ENCODE data around the gene CGNL1.

The CGNL1 gene

DNA sequence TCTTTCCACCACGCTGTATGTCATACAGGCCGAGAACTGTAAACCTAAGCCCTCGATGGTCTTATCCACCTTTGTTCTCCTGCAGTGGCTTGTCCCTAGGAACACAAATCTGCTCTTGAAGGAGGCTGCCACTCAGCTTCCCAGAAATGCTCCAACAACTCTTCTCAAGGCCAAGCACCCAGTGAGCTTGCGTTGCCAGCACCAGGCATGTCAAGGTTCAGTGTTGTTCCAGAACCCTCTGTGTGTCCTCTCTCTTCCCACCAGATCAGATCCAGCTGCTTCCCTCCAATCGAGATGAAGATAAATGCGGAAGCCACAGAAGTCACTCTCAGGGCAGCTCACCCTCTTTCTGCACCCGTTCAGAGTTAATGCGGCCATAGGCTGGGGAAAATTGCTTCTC lies 204.1 kb downstream of the CGNL1 start:
- no peak overlapping the region for H3K4me3 ChIP-seq (ENCODE audit: low read length)
- DNase-seq (ENCODE audit: low read depth), result no peak
- TF ChIP-seq, protein P1, sequence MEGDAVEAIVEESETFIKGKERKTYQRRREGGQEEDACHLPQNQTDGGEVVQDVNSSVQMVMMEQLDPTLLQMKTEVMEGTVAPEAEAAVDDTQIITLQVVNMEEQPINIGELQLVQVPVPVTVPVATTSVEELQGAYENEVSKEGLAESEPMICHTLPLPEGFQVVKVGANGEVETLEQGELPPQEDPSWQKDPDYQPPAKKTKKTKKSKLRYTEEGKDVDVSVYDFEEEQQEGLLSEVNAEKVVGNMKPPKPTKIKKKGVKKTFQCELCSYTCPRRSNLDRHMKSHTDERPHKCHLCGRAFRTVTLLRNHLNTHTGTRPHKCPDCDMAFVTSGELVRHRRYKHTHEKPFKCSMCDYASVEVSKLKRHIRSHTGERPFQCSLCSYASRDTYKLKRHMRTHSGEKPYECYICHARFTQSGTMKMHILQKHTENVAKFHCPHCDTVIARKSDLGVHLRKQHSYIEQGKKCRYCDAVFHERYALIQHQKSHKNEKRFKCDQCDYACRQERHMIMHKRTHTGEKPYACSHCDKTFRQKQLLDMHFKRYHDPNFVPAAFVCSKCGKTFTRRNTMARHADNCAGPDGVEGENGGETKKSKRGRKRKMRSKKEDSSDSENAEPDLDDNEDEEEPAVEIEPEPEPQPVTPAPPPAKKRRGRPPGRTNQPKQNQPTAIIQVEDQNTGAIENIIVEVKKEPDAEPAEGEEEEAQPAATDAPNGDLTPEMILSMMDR (IDR thresholded peaks at IDR 0.05; ENCODE audit: insufficient read depth, low read depth, low read length, missing control alignments), result no peak

DNA sequence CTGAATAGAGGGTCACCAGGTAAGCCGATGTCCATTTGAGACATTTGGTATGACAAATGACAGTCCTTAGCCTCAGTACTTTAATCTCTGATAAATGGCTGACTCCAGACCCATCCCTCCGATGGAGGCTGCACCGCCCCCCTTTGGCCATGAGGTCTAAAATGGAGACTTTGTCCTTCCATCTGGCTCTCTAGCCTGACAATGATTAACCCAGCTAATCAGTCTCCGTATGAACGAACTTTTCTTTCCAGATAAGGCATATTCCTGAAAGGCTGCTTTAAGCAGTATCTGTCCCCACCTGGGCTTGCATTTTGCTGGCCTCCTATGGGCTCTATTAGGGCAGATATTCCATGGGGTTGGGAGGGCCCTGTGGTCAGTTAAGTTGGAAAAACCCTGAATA lies 204.6 kb downstream of the CGNL1 start:
- TF ChIP-seq, protein P1 (IDR thresholded peaks at IDR 0.05; ENCODE audit: insufficient read depth, low read depth, low read length, missing control alignments), result no peak
- DNase-seq (ENCODE audit: low read depth), result no peak
- H3K4me3 ChIP-seq (ENCODE audit: low read length), result no peak overlapping the region

DNA sequence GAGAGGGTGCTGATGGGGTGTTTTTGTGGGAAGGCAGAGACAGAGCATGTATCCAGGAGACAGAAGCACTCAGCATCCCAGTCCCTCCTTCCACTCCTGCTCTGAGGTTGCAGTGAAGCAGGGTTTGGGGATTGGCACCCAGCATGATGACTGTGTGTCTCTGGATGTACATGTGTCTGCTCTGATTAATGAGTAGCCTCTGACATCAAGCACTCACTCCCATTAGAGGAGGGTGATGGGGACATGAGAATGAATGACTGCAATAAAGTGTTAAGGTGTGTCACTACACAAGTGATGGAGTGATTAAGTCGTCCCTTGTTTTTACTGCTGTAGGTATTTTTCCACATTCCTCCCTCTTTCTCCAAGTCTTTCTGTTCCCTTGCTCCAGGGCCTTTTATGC lies 205.8 kb downstream of the CGNL1 start:
- TF ChIP-seq, protein P1 (IDR thresholded peaks at IDR 0.05; ENCODE audit: insufficient read depth, low read depth, low read length, missing control alignments), result no peak
- H3K4me3 ChIP-seq (ENCODE audit: low read length), result no peak overlapping the region
- DNase-seq (ENCODE audit: low read depth), result no peak

DNA sequence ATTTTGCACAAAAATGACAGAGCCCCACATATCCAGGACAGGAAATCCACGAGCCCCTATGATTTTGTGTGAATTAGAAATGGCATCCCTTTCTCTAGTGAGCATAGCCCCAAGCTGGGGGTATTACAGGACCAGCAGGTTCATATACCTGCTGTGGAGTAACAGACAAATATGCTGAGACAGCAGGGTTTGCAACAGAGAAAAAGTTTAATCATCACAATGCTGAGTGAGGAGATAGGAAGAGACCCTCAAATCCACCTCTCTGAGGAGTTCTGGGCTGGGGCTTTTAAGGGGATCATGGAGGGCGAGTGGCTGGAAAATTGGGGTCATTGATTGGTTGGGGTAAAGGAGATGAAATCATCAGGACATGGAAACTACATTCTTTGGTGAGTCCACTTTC lies 207.0 kb downstream of the CGNL1 start:
- DNase-seq (ENCODE audit: low read depth), result no peak
- TF ChIP-seq, protein P1 (IDR thresholded peaks at IDR 0.05; ENCODE audit: insufficient read depth, low read depth, low read length, missing control alignments), result no peak
- no peak overlapping the region for H3K4me3 ChIP-seq (ENCODE audit: low read length)

DNA sequence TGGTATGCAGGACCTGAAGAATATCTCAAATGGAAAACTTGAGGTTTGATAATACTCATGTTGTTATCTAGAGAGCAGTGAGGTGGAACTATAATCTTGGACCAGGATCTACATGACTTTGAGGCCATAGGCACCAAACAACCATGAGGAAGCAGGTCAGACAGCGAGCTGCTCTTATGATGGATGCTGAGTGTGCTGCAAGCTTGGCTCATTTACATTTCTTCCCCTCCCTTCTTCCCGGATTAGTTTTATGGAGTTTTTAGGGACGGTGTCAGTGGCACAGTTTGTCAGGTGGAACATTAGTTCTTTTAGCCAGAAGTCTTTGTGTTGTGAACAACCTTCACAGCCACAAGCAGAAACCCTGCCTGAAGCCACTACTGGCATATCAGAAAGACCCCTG lies 207.4 kb downstream of the CGNL1 start:
- TF ChIP-seq, protein P1 (IDR thresholded peaks at IDR 0.05; ENCODE audit: insufficient read depth, low read depth, low read length, missing control alignments), result no peak
- H3K4me3 ChIP-seq (ENCODE audit: low read length), result no peak overlapping the region
- no peak for DNase-seq (ENCODE audit: low read depth)

DNA sequence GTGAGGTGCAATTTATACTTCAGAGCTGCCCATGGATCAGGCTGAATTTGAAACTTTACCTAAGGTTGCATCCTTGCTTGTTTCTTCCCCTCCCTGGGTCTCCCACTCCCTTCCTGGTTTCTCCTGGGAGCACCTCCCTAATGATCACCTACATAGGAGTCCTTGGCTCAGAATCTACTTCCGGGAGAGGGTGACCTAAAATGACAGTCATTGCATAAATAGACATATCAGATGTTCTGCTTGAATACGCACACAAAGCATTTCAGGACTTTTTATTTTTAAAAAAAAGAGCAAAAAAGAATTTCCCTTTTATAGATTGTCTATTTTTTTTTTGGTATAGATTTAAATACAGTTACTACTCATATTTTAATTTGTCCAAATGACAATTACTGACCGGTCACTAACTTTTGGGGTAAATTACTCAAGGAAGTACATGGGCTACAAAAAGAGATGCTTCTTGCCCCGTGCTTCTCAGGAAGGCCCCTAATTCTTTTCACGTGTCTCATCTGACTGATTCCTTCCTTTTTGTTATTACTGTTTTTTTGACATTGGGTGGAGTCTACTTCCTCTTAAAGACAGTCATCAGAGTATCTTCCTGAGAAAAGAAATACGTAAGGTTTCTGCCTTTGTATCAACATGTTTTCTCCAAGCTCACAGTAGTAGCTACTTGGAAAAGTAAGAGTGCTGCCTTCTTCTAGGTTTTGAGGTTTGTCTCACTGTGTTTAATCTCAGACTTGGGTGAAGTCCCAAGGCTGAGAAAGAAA lies 210.5 kb downstream of the CGNL1 start:
- TF ChIP-seq, protein P1 (IDR thresholded peaks at IDR 0.05; ENCODE audit: insufficient read depth, low read depth, low read length, missing control alignments), result no peak
- no peak overlapping the region for H3K4me3 ChIP-seq (ENCODE audit: low read length)
- peak; percentile 68 for DNase-seq (ENCODE audit: low read depth)

DNA sequence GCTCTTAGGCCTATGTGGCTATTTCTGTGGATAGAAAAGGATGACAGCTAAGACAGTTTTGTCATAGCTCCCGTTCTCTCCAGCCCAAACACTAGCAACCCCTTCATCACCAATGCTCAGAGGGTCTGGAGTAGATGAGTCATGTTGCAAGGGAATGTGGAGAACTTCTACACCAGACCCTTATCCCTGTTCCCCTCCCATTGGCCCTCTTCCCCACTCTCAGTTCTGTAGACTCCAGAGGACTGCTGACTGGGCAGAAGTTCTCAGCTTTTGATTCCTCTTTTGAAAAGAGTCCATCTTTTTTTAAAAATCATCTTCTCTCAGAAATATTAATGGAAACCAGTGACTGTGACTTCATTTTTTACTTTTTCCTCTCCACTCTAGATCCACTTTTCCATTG lies 213.0 kb downstream of the CGNL1 start:
- no peak overlapping the region for H3K4me3 ChIP-seq (ENCODE audit: low read length)
- TF ChIP-seq, protein P1 (IDR thresholded peaks at IDR 0.05; ENCODE audit: insufficient read depth, low read depth, low read length, missing control alignments), result no peak
- no peak for DNase-seq (ENCODE audit: low read depth)
